C1 segment of cervical spinal cord (tissue), 14 donors: Measurements from ENCODE around the gene LAGE3.
A peak's percentile ranks its signal among the peaks of the same experiment; 100 is the strongest.

Experiments used
- DNase-seq, 14 donors: peaks; one replicate each; lab custom pipeline; 2025; lab: John Stamatoyannopoulos, UW

LAGE3 gene

DNA sequence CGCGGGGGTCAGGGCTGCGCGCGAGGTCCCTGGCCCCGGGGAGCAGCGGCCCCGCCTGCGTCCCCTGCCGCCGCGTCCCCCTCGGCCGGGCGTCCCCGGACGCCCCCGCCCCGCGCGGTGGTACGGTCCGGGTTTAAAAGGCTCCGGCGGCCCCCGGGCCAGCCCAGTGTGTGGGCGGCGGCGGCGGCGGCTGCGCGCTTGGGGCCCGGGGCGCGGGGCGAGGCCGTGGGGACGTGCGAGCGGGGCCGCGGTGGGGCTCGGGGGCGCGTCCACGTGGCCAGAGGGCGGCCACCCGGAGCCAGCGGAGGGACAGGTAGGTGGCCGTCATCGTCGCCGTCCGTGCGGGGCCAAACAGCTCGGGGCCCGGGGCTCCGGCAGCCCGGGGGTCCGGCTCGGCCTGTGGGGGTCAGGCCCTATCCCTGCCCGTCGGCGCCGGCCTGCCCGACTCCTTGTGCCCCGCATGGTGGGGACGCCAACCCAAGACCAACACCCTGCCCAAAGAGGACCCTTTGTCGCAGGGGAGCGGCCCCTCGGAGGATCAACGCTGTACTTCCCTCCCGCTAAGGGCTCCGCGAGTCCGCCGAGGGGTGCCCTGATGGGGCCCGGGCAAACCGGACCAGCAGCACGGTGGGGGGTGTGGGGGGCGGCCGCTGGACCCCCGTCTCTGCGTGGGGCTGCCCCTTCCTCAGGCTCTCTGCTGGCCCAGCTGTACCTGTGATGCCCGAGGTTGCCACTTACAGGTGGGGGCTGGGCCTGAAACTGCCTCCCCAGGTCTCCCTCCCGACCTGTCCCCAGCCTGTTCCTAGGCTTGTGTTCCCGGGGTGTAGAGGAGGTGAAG is 20.7 kb downstream of the LAGE3 start, which contains the start of gene PLXNA3:
PLXNA3 (plus strand) TSS at position 166 of the 838 bp plus-strand sequence. CDS start 1,903 bp downstream, outside the sequence.
- peak in 5 of 14 donors; percentile 12 to 73 (median 46) for DNase-seq

DNA sequence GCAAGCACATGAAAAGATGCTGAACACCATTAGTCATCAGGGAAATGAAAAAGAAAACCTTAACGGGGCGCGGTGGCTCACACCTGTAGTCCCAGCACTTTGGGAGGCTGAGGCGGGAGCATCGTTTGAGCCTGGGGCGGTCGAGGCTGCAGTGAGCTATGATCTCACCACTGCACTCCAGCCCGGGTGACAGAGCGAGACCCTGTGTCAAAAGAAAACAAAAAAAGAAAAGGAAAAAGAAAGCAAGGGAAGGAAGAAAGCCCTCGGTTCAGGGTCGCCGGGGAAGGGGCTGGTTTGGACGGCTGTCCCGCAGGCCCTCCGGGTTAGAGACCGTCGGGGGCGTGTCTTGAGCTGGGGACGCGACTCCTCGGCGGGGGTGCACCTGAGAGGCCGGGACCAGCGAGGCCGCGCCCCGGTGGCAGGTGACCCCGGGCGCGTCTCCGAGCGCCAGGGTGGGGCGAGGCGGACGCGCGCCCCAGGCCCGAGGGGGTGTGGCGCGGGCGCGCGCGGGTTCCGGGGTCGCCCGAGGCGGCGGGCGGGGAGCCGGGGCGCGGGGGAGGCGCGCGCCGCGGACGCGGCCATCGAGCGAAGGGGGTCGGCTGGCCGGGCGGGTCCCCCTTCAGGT is 21.5 kb downstream of the LAGE3 start:
- DNase-seq = peak in 4 of 14 donors; percentile 20 to 73 (median 54)

DNA sequence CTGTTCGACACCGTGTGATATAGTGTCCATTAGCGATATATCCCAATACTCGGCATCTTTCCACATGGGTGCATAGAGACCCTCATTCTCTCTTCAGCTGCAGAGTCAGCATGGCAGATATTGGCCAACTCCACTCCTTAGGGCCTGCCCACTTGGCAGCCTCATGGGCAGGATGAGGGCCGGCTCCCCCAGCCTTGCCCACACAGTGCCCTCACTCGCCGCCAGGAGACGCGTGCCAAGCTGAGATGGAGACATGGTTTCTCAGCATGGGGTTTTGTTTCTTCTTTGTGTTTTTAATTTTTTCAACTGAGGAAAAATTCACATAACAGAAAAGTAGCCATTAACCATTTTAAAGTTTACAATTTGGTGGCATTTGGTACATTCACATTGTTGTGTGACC is 26.3 kb downstream of the LAGE3 start:
- peak in 3 of 14 donors; percentile 3 to 16 (median 4) for DNase-seq

DNA sequence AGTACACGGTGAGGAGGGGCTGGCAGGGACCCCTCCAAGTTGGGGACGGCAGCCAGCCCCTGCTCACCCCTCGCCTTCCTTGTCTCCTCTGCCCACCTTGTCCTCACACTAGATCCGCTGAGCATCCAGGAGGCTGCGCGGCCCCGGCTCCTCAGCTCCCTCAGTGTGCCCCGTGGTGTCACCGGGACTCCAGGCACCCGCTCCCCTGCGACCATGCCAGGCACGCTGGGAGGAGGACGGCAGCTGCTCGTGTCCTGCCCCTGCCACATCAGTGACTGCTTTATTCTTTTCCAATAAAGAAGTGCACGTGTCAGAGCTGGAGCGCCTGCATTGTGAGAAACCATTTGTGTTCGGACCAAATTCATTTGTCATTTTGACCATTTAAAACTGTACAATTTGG is 28.8 kb downstream of the LAGE3 start:
- DNase-seq = peak in 3 of 14 donors; percentile 7 to 14 (median 7)

DNA sequence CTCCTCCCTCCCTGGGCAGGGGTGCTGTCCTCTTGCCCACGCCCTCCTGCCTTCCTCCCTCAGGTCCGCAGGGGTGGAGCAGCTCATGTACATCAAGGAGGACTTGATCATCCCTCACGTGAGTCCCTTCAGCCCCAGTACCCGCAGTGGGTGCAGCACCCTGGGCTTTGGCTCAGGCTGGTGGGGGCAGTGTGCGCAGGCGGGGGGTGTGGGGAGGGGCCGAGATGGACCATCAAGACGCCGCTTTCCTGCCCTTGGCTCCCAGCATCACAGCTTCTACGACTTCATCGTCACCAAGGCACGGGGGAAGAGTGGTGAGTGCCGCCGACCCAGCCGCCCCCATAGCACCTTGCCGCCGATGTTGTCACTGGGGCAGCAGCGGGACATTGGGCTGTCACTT is 29.5 kb downstream of the LAGE3 start:
- DNase-seq = no peak

DNA sequence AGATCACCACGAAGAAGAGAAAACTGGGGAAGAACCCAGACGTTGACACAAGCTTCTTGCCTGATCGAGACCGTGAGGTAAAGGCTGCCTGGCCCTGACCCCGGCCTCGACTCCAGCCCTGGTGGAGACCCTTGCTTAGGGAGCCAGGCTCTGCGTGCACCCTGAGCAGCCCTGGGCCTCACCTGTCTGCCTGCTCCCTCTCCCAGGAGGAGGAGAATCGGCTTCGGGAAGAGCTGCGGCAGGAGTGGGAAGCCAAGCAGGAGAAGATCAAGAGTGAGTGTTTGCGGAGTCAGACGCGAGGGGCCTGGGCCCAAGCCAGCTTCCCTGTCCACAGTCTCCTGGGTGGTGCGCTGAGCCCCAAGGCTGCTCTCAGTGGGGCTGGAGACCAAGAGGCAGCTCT is 30.6 kb downstream of the LAGE3 start:
- no peak for DNase-seq

DNA sequence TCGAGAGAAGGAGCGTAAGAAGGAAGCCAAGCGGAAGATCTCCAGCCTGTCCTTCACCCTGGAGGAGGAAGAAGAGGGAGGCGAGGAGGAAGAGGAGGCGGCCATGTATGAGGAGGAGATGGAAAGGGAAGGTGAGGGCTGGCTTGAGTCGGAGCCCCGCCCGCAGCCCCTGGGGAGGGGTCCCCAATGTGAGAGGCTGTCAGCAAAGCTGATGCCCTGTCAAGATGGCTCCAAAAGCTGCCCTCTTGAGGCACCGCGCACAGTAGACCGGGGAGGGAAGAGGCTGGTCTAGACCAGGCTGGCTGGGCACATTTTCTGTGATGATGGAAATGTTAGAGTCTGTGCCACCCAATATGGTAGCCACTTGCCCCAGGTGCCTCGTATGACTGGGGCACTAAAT is 32.7 kb downstream of the LAGE3 start:
- no peak for DNase-seq

DNA sequence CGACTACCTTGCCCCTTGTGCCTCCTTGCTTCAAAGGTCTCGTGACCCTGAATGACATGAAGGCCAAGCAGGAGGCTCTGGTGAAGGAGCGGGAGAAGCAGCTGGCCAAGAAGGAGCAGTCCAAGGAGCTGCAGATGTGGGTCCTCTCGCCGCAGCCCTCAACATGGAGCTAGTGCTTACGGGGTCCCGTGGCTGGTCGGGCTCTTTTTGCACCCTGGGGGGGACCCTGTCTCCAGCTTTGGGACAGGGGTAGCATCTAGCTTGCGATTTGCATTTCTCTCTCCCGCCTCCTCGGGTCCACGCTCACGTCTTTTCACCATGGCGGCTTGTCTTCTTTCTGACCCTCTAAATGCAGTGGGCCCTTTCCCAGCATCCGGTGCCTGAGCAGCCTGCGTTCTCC is 33.3 kb downstream of the LAGE3 start:
- DNase-seq = no peak

DNA sequence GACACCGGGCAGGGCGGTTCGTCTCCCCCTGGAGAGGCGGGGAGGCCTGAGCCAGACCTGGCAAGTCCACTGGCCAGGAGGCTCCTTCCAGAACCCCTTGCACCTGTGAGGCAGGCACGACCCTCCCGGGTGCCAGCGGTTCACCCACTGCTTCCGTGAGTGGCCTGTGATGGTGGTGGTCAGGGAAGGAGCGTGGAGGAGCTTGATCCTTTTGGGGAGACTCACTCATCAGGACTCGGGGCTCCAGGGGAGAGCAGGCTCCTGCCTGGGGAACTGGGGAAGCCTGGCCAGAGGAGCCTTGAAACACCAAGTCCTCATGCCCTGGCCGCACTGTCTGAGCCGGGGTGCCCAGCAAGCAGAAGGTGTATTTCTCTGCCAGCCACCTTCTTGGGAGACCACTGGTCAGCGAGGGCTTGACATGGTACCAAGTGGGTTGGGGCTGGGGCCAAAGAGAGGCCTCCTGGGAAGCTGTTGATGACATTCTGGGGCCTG is 34.3 kb downstream of the LAGE3 start:
- DNase-seq = no peak

DNA sequence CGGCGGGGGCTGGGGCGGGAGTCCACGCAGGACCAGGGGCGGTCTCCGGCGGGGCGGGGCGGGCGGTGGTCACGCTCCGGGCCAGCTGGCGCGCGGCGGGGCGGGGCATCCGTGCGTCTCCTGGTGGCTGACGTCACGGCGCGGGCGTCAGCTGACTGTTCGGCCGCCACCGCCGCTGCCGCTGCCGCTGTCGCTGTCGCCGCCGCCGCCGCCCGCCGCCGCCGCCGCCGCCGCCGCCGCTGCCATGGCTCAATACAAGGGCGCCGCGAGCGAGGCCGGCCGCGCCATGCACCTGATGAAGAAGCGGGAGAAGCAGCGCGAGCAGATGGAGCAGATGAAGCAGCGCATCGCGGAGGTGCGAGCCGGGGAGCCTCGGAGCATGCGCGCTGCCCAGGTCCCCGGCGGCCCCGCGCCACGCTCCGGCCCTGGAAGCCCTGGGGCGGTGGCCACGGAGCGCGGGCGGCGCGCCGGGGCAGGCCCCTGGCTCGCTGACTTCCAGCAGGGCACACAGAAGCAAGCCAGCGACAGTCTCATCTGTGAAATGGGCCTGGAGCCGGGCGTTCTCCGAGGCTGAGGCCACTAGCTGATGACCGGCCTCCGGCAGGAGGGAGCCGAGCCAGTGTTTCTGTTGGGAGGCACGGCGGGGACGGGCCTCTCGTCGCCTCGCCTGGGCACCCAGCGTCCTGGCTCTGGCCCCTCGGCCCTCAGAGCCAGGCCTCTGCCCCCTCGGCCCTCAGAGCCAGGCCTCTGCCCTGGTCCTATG is 34.9 kb downstream of the LAGE3 start, which contains the start of gene FAM50A:
FAM50A (plus strand) TSS at position 150 of the 763 bp plus-strand sequence; CDS start at position 245, 95 bp downstream.
- DNase-seq = peak in 11 of 14 donors; percentile 23 to 77 (median 57)

DNA sequence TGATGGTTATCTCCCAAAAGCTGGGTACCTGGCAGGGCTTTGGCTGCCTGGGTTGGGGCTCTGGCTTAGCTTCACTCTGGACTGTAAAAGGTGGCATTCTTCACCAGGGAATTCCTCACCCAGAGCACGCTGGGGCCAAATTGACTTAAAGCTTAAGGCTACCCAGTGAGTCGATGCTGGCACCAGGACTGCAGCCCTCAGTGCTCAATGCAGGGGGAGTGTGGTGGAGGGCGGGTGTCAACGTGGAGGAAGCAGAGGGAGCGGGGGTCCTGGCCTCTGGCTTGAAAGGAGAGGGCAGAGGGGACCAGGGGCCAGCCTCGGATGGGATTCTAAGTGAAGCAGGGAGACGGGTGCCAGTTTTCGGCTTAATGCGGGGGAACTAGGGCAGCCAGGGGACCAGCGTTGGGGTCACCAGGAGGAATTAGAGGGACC is 35.6 kb downstream of the LAGE3 start:
- no peak for DNase-seq

DNA sequence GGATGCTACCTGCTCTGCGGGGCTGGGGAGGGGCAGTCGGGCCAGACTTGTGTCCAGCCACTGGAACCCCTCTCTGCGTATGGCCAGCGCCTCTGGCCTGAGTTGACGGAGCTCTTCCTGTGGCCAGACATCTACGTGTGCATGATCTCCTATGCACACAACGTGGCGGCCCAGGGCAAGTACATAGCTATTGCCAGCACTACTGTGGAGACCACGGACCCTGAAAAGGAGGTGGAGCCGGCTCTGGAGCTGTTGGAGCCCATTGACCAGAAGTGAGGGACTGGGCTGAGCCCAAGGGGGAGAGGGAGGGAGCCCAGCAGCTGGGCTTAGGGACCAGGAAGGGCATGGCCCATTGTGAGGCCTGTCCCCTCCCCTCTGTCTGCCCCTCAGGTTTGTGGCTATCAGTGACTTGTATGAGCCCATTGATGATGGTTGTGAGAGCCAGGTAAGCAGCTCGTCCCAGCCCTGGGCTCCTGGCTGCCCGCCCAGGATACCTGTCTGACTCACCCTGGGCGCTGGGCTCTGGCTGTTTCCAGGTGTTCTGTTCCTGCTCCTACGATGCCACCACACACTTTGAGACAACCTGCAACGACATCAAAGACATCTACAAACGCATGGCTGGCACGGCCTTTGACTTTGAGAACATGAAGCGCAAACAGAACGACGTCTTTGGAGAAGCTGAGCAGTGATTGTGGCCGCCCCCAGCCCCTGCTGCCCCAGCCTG is 36.9 kb downstream of the LAGE3 start:
- no peak for DNase-seq

DNA sequence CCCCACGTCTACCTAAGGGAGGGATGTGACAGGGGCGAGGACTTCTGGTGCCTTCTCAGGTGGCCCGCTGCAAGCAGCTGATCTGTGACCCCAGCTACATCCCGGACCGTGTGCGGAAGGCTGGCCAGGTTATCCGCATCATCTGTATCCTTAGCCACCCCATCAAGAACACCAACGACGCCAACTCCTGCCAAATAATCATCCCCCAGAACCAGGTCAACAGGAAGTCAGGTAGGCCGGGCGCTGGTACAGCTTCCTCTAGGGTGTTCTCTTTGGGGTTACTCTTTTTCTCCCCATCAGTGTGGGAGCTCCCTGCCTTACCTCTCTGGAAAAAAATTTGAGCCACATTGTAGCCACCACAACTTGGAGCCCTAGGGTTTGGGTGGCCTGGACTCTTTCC is 37.5 kb downstream of the LAGE3 start:
- DNase-seq = no peak

DNA sequence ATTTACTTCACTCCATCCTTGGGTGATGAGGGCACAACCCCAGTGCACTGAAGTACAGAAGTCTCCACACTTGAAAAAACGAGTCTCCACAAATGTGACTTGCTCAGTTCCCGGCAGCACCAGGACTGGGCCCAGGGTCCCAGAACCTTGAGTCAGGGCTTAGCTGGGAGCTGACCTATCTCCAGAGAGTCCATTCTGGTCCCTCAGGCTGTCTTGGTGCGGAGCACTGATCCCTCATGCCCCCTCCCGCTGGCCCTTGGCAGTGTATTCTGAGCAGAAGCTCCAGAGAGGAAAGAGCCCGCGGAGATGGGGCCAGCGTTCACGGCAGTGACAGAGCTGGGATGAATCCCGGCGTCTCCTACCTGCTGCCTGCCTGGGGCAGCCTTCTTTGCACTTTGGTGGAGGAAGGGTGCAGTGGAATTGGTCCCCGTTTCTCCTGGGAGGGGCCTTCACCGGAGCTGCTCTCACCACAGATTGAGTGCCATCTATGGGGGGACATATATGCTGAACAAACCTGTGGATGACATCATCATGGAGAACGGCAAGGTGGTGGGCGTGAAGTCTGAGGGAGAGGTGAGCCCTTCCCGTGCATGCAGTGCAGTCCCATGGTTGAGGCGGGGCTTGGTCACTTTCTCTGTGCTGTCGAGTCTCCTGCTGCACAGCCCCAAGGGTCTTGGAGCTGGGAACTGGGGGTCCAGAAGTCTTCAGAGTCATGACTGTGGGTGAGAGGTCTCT is 38.3 kb downstream of the LAGE3 start:
- DNase-seq = peak in 1 of 14 donors; percentile 25

DNA sequence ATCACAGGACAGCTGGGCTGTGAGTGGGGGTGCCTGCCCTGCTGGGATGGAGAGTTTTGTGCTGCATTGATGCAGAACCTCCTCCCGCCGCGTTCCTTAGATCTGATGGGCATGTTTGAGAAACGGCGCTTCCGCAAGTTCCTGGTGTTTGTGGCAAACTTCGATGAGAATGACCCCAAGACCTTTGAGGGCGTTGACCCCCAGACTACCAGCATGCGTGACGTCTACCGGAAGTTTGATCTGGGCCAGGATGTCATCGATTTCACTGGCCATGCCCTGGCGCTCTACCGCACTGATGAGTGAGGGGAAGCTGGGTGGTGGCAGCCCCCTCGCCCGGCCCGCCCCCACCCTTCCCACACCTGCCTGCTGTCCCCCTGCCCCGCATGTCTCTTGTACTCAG is 39.2 kb downstream of the LAGE3 start:
- DNase-seq = no peak

DNA sequence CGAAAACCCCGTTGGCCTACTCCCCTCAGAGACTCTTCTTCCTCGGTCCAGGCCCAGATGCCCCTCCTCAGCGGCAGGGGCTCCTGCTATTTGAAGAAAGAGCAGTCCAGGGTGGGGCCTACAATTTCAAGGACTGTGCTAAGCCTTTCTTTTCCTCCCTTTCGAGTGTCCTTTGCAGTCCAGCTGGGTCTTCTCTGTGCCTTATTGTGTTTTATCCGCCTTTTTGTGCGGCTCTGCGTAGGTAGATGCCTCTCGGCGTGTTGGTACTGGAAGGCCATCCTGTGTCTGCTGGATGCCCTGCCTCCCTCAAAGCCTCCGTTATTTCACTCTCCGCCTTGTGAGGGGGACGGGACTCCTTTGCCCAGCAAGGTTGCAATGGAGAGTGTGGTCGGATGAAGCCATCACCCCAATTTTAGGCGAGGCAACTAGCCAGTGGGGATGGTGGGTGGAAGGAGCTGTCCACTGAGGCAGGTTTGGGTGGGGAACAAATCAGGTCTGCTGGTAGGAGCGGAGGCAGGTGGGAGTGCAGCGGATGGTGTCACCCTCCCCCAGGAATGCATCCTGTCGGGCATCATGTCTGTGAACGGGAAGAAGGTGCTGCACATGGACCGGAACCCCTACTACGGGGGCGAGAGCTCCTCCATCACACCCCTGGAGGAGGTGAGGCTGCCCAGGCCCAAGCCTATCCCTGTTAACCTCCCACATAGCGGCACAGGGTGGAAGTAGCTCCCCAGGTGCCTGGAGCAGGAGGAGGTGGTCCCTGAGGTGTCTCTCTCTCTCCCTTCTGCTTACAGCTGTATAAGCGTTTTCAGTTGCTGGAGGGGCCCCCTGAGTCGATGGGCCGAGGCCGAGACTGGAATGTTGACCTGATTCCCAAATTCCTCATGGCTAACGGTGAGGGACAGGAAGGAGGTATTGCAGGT is 40.8 kb downstream of the LAGE3 start:
- DNase-seq = peak in 1 of 14 donors; percentile 3

DNA sequence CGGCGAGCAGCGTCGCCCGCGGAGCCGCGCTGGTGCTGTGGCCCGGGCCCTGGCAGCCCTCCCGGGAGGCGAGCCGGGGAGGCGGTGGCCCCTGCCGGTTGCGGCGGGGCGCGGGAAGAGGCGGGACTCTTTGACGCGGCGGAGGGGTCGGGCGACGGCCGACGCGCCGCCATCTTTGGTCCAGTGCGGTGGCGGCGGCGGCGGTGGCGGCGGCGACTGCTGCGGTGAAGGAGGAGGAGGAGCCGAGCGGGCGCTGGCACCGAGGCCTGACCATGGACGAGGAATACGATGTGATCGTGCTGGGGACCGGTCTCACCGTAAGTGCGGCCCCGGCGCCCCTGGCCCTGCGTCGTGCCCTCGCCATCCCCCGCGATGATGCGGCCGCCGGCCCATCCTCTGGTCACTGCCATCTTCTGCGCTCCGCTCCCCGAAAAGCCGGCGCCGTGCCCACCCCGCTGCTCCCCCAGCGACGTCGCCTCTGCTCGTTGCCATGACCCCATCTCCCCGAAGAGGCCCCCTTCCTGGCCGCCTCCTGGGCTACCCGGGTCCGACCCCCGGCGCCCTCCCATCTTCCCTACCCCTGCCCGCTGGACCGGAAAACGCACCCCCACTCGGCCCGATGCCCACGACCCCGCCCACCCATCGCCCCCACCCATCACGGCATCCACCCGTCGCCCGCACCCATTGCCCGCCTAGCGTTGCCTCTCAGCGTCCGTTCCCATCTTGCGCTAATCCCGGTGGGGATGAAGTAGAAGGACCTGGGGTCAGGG is 41.9 kb downstream of the LAGE3 start, which contains the start of gene GDI1:
GDI1 (plus strand) TSS at position 172 of the 770 bp plus-strand sequence; CDS start at position 273, 101 bp downstream.
- DNase-seq = peak in 8 of 14 donors; percentile 10 to 66 (median 30)

DNA sequence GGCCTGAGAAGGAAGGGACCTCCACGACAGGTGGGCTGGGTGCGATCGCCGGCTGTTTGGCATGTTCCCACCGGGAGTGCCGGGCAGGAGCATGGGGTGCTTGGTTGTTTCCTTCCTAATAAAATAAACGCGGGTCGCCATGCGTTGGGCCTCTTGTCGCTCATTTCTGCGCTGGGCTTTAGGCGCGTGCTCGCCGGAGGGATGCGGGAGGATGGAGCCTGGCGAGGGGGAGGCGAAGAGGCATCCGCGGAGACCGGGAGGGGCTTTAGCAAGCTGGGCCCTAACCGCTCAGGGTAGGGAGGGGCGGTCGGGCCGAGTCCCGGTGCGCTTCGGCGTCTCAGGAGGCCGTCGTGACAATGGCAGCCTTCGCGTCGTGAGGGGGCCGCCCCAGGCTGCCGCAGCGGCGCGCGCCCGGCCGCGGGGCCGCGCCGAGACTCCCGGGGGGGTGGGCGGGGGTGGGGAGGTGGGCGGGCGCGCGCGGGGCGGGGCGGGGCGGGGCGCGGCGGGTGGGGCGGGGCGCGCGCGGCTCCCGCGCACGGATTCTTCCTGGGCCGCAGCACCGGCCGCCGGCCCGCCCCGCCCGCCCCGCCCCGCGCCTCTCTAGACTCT is 42.6 kb downstream of the LAGE3 start:
- DNase-seq = peak in 1 of 14 donors; percentile 66
